Measurements from ENCODE around the gene RABEPK. TPM values are rescaled to one million over a fixed set of nuclear protein-coding genes. Genes with fewer than 3 reads are reported as not detected.
A peak's percentile ranks its signal among the peaks of the same experiment; 100 is the strongest.

RABEPK gene
- total RNA-seq, 1 experiment from 2014 or later = 29.7 TPM

DNA sequence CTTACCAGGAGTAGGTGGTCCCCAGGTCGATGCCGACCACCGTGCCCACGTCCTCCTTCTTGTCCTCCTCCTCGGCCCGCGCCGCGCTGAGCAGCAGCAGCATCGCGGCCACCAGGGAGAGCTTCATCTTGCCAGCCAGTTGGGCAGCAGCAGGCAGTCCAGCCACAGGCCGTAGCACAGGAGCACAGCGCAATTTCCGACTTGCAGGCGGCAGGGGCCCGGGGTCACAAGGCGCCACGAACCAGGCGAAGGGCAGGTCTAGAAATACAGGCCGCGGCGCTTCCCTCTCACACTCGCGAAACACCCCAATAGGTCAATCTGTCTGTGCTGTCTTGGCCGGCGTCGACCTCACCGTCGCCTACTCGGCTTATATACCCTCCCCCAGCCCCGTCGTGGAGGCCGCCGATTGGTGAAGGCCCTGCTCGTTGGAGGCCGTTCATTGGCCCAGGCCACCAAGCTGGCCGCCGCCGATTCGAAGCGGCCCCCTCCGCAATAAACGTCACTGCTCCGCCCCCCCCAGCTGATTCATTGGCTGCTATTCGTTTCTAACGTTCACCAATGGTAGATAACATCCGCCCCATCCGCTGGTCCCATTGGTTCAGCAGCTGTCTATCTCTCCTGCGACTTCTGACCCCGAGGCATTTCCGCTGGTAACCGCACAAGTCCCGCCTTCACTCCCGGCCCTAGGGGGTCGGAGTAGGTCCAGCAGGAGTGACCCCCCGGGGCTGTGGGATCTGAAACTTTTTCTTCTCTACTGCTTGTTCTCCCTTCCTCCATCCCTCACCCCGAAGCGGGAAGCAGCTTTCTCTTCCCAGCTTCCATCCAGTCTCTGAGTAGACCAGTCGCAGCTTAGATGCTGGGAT lies 40.9 kb downstream of the RABEPK start, which contains the start of gene HSPA5:
Gene HSPA5 (minus strand): TSS at position 344 of the 863 bp plus-strand sequence. CDS start 217 bp downstream, at position 127.
- no peaks in the 10 kb centered on the region for H3K9me2 ChIP-seq (ENCODE audit: insufficient read depth)
- H3K4me1 ChIP-seq (replicated peaks; ENCODE audit: insufficient read depth) = peaks cover 52% of the 10 kb centered on the region
- H3K79me2 ChIP-seq (ENCODE audit: low read depth) = peaks cover 59% of the 10 kb centered on the region
- intact Hi-C loops (cut with micrococcal nuclease; ENCODE audit: unreplicated experiment) = loop anchor here (1.0 kb wide), 4 partner anchors 20 to 98 kb away; partner anchors contain the start of genes GAPVD1, RABEPK and SCAI
- H3K36me3 ChIP-seq (ENCODE audit: low read depth) = peaks cover 43% of the 10 kb centered on the region
- no peak within 1 kb of the TSS for H2AFZ ChIP-seq
- ChIA-PET CTCF (interaction anchor here (0.6 to 1.3 kb wide), 3 partner anchors 85 to 470 kb away, joined by 4 read pairs; partner anchors contain the start of gene NR6A1), POLR2A (ENCODE audit: unreplicated experiment) (interaction anchor here (0.6 to 1.3 kb wide), 22 partner anchors 16 to 1117 kb away, joined by 3 to 17 read pairs (median 5); partner anchors contain the start of genes GAPVD1, PPP6C and RABEPK)
- peak within 1 kb of the TSS; percentile 95 for H3K4me2 ChIP-seq
- TF ChIP-seq, protein P1, sequence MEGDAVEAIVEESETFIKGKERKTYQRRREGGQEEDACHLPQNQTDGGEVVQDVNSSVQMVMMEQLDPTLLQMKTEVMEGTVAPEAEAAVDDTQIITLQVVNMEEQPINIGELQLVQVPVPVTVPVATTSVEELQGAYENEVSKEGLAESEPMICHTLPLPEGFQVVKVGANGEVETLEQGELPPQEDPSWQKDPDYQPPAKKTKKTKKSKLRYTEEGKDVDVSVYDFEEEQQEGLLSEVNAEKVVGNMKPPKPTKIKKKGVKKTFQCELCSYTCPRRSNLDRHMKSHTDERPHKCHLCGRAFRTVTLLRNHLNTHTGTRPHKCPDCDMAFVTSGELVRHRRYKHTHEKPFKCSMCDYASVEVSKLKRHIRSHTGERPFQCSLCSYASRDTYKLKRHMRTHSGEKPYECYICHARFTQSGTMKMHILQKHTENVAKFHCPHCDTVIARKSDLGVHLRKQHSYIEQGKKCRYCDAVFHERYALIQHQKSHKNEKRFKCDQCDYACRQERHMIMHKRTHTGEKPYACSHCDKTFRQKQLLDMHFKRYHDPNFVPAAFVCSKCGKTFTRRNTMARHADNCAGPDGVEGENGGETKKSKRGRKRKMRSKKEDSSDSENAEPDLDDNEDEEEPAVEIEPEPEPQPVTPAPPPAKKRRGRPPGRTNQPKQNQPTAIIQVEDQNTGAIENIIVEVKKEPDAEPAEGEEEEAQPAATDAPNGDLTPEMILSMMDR (conservative IDR thresholded peaks at IDR 0.05) = no peak
- TF ChIP-seq EZH2 (IDR thresholded peaks at IDR 0.05; ENCODE audit: low read depth) = no peak
- H3K27me3 ChIP-seq (ENCODE audit: insufficient read depth, low read depth) = no peaks in the 10 kb centered on the region
- H3K9me3 ChIP-seq (ENCODE audit: insufficient read depth, low read depth) = no peaks in the 10 kb centered on the region
- peak within 1 kb of the TSS; percentile 95 for H3K27ac ChIP-seq
- H4K20me1 ChIP-seq (ENCODE audit: insufficient read depth) = peaks cover 47% of the 10 kb centered on the region
- H3F3A ChIP-seq (ENCODE audit: insufficient read depth, low read depth) = peaks cover 61% of the 10 kb centered on the region
- peak within 1 kb of the TSS; percentile 92 for H3K4me3 ChIP-seq
- TSS peak; percentile 73 for BruUV-seq (replicated peaks)
- peak; percentile 97 to 99 for DNase-seq

DNA sequence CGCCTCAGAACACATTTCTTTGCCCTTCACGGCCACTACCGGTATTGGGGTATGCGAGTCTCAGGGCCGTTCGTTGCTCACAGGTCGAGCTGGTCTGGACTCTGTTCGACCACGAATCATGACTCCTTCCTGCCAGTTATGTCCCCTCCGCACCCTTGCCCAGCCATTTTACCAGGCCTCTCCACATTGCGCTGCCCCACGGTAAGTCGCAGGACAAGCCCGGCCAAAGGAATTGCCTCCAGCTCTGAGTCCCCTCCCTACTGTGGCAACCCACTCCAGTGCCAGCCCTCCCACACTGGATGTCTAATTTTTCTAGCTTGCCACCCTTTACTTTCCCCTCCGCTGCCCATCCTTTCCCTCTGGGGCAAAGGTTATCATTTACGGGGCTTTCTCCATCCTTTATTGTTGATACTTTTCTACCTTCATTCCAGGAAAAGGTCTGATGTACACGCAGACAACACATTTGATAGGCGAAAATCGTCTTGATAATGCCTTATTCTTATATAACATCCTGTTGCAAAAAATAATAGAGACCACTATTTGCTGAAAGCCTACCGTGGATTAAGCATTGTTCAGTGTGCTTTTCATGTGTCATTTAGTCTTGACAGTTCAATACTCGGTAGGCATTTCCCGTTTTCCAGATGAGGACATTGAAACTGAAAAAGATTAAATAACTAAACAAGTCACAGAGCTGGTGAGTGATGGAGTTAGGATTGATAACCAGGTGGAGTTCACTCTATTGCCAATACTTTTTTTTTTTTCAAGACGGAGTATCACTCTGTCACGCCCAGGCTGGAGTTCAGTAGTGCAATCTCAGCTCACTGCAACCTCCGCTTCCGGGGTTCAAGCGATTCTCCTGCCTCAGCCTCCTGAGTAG lies 41.8 kb downstream of the RABEPK start:
- H3K9me2 ChIP-seq (ENCODE audit: insufficient read depth) = no peaks in the 10 kb centered on the region
- no peaks in the 10 kb centered on the region for H3K9me3 ChIP-seq (ENCODE audit: insufficient read depth, low read depth)
- no peaks in the 10 kb centered on the region for H3K27me3 ChIP-seq (ENCODE audit: insufficient read depth, low read depth)
- peak overlapping the region; percentile 89 for H3K4me3 ChIP-seq
- ChIA-PET CTCF (interaction anchor here (0.7 to 1.3 kb wide), 3 partner anchors 14 to 471 kb away, joined by 3 to 4 read pairs (median 4); partner anchors contain the start of gene NR6A1), POLR2A (ENCODE audit: unreplicated experiment) (interaction anchor here (0.6 to 1.3 kb wide), 13 partner anchors 16 to 1118 kb away, joined by 3 to 17 read pairs (median 5); partner anchors contain the start of genes GAPVD1 and PPP6C)
- no peak for TF ChIP-seq EZH2 (IDR thresholded peaks at IDR 0.05; ENCODE audit: low read depth)
- TF ChIP-seq, protein P1 (conservative IDR thresholded peaks at IDR 0.05) = no peak
- H3K27ac ChIP-seq = peak overlapping the region; percentile 95
- H3K4me1 ChIP-seq (replicated peaks; ENCODE audit: insufficient read depth) = peaks cover 45% of the 10 kb centered on the region
- no peak overlapping the region for H2AFZ ChIP-seq
- TSS peak; percentile 94 for BruUV-seq (replicated peaks)
- intact Hi-C loops (cut with micrococcal nuclease; ENCODE audit: unreplicated experiment) = loop anchor here (1.0 kb wide), 4 partner anchors 19 to 99 kb away; partner anchors contain the start of genes GAPVD1, RABEPK and SCAI
- peaks cover 52% of the 10 kb centered on the region for H3F3A ChIP-seq (ENCODE audit: insufficient read depth, low read depth)
- peaks cover 51% of the 10 kb centered on the region for H3K79me2 ChIP-seq (ENCODE audit: low read depth)
- peaks cover 39% of the 10 kb centered on the region for H4K20me1 ChIP-seq (ENCODE audit: insufficient read depth)
- H3K36me3 ChIP-seq (ENCODE audit: low read depth) = peaks cover 34% of the 10 kb centered on the region
- peak in 1 of 2 experiments; percentile 37 for DNase-seq
- peak overlapping the region; percentile 85 for H3K4me2 ChIP-seq

Measured in PC-9 (cell line).